HUDEP-2 (cell line): Measurements from ENCODE around the gene MKX.

Source experiments
- DNase-seq, 76 experiments: peaks; one replicate each; lab custom pipeline; 2025; ENCODE audit not compliant: unreplicated experiment in 76 of 76; lab: John Stamatoyannopoulos, UW

Gene MKX

GRCh38 chr10:27743012-27743876, 2.4 kb downstream of the MKX start:
- no peak for DNase-seq

DNA sequence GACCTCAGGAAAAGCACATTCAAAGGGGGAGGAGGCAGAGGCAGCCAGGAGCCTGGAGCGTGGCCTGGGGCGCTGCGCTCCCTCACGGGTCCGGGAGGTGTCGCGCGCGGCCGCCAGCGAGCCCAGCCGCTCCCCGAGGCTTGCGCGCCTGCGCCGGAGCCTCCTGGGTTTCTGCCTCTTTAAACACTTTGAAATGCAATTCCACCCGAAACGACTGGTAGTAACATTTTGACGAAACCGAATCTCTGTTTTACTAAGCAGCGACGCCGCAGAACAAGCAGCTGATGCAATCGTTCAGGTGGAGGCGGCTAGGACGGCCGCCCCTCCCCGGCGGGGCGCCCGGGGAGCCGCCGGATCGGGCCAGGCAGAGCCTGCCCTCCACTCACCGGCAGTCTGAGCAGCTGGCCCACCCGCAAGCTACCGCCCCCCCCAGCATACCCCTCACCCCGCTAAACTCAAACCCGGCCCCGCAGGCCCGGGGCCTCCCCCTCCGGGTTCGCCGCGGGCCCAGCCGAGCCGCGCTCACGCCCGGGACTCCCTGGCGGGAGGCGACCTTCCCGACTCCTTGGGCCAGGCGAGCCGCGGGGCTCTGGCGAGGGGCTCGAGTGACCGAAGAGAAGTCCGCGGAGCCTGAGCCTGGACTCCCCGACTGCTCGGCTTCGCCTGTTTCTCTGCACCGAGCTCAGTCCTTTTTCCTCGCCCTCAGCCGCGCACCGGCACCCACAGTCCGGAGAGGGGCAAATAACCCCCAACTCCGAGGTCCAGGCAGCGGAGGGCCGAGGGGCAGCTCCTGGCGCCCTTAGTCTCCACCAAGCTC, 3.2 kb downstream of the MKX start:
- DNase-seq, result peak in 52 of 76 experiments; percentile 4 to 58 (median 34)

DNA sequence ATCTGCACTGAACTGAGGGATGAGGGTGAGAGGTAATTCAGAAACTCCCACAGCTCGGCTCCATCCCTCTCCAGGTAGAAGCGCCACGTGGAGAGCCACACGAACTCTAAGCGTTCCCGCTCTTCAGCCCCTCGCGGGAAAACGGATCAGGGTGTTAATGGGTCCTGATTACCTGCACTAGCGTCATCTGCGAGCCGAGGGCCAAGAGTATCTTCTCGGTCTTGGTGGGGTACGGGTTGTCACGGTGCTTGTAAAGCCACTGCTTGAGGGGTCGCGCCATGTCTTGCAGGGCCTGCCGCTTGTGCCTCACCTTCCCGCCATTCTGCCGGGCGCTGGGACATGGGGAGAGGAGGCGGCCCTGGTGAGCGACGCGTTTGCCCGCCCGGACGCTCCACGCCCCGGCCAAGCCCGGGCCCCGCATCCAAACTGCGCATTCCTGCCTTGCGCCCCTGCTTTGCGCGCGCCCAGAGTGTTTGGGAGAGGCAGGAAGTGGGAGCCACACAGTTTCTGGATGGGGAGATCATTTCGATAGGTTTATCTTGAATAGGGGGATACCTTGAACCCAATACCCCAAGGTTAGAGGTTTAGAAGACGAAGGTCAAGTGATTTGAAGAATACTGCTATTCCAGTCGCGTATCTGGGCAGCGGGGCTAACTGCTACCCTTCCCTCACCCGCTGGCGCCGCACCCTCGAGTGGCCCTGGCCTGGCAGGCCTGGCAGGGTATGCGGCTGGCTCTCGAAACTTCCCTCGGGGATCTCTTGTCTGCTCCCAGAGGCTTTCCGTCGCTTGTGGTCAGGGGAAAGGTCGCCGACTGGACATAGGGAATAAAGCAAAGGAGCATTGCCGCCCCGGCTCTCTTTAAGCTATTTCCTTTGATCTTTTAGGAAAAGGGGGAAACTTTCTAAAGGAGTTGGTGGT, 4.2 kb downstream of the MKX start:
- DNase-seq, result no peak

GRCh38 chr10:27736396-27736795, 9.2 kb downstream of the MKX start:
- DNase-seq, result no peak

DNA sequence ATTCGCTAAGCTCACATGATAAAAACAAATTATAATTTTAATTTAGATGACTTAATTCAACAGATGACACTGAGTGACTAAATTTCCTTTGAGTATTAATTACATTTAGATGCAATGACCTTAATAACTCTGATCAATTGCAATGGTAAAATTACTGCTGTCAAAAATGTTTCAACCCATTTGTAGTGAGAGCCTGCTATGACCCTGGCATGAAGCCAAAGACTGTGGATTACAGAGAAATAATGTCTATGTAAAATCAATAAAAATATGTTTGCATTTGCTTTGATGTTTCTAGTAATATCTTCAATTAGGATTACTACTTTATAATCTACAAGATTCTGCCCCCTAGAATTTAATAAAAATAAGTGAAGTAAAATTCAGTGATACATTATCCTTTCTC, 15.6 kb downstream of the MKX start:
- DNase-seq, result no peak

GRCh38 chr10:27728338-27728737, 17.3 kb downstream of the MKX start:
- DNase-seq, result no peak

- no peak for DNase-seq
Observed at GRCh38 chr10:27724287-27724686, 21.3 kb downstream of the MKX start.

DNA sequence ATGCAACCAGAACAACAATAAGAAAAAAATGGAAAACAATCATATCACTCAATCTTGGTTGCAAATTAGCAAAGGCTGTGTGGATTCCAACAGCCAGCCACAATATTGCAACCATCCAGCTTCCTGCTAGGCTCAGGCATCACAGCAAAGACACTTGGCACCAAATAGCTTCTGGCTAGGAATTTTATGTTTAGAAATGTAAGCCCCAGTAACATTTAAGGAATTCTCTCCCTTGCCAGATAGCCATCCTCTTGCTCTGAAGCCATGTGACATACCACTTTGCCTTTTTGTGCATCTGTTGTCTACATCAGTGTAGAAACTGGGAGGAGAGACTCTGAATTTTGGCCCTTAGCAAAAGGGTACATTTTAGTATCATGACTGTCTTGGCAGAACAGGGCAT, 22.2 kb downstream of the MKX start:
- DNase-seq, result no peak

- DNase-seq, result no peak
Observed at GRCh38 chr10:27720529-27720928, 25.1 kb downstream of the MKX start.

DNA sequence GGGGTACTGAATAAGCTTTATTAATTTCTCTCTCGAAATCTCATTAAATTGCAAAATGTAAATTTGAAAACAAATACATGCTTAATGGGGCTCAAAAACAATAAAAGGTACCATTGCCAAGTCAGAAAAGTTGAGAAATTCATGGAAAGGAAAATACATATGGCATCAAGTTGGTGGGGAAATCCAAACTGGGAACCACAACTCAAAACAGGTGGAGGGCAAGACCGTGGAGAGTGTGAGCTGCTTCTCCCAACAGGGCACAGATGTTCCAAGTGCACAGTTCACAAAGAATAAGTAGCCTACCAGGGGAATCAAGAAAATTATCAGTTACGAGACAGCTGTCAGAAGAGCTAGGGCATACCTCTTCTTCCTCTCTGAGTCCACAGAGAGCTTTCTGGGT, 26.6 kb downstream of the MKX start:
- no peak for DNase-seq

DNA sequence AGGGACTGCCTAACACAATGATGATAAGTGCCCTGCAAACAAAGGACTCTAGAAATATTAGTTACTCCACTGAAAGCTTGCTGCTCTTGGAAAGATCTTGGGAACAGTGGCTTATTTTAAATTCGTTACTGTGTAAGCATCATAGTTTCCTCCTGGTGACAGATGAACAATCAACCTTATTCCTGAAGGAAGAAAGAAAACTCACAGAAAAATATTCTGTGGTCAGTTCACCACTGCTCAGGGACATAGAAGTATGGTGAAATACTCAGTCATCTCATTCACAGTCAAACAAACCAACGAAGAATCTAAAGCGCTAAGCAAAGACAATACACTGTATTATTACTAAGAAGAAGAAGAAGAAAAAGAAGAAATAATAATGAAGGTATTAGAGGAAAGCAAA, 27.8 kb downstream of the MKX start:
- no peak for DNase-seq

- no peak for DNase-seq
Observed at GRCh38 chr10:27717224-27717623, 28.4 kb downstream of the MKX start.

GRCh38 chr10:27716521-27716920, 29.1 kb downstream of the MKX start:
- DNase-seq, result no peak

DNA sequence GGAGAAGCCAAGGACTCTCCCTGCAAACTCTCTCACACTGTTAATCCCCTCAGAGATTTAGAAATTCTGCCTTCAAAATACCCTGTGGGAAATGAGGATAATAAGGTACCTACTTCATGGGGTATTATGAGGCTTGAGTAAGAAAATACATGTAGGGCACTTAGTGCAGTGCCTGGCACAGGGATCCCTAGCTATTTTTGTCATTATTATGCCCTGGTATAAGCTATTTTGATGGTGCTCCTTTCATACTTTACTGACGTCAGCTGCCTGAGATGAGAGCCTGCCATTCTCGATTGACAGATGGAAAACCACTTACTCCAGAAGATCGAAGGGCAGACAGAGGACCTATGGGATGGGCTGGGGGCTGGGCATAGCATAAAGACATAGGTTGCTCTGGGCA, 30.1 kb downstream of the MKX start:
- DNase-seq, result no peak

DNA sequence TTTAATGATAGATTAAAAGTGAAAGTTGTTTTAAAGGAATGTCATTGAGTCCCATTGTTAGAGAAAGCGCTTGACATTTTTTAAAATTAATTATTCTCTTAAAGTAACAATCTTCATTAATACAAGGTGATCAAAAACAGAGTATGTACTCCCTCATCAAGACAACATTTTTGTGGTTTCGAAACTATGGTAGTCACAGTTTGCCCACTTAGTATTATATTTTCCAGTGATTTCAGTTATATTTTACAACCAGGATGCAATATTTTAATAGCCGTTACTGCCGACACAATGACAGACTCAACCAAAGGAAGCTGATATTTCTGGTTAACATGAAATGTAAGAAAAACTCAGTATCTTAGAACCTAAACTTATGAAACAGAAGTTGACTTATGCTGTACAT, 31.3 kb downstream of the MKX start:
- DNase-seq, result no peak

GRCh38 chr10:27713941-27714340, 31.7 kb downstream of the MKX start:
- DNase-seq, result no peak

DNA sequence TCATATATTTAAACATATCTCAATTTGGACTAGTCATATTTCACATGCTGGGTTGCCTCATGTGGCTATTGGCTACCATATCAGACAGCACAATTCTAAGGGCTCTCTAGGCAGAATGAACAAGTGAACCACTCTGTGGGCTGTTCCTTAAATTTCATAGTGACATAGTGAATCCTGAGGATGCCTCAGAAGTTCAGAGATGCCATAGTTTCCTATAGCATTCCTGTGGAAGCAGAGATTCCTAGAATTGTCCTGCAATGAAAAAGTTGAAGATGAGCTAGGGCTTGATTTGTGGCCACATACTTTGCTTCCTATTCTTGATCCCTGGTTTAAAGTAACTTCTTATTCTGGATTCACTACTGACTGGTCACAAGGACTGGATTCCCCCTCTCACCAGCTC, 35.6 kb downstream of the MKX start:
- no peak for DNase-seq

GRCh38 chr10:27709304-27709703, 36.3 kb downstream of the MKX start:
- no peak for DNase-seq

DNA sequence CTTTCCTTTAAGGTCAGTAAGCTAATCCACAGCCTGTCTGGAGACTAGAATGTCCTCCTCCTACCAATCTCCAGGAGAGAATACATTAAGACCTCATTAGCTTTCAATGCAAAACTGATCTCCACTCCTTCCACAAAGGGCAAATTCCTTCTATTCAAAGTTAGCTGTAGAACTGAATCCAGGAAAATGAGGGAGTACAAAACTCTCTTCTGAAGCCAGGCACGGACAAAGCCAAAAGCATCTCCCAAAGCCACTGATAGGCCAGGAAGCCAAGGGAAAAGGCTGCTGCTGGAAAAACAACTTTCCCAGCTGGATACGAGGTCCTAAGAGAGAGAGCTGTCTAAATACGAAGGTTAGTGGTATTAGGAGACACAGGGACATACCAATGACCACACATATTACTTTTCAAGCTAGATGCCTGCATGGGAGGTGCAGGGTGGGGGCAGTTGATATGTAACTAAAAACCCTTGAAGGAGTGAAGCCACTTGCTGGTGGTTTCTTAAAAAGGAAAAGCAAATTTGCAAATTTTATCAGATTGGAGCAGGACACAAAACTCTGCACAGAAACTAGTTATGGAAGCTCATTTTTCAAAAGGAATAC, 43.6 kb downstream of the MKX start:
- DNase-seq, result no peak

- no peak for DNase-seq
Observed at GRCh38 chr10:27699776-27700175, 45.8 kb downstream of the MKX start.

DNA sequence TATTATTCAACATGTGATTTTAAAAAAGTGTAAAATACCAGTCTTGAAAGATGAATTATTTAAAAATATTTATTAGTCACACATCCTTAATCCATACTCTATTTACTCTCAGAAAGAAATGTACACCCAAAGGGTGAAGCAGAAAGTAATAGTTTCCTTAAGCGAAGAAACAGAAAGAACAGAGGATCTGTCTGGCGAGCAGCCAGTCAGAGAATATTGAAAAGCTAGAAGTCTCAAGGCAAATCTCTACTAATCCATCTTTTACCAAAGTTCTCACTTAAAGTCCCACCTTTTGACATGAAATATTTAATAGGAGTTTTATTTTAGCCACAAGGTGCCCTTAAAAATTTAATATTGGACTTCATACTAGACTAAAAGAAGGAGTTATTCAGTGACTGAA, 46.7 kb downstream of the MKX start:
- no peak for DNase-seq
